Smooth muscle cell (in vitro differentiated cells): Measurements from ENCODE around the gene LILRB2. TPM values are rescaled to one million over a fixed set of nuclear protein-coding genes. Genes with fewer than 3 reads are reported as not detected.

ENCODE experiments used
- DNase-seq: peaks from one replicate; lab custom pipeline; 2025; ENCODE audit not compliant: unreplicated experiment; lab: John Stamatoyannopoulos, UW
- H2AFZ ChIP-seq: fragments of 200-600 bp; sonication (generic); 2 replicates; pipeline ENCODE4 v1.6.0; 2016; ENCODE audit warnings: antibody characterized with exemption, low read depth, mild to moderate bottlenecking
- H3F3A ChIP-seq: fragments of 200-600 bp; sonication (generic); 2 replicates; pipeline ENCODE4 v1.6.0; 2017; ENCODE audit warnings: antibody characterized with exemption, low read depth
- H3K27ac ChIP-seq: fragments of 200-600 bp; sonication (generic); 2 replicates; pipeline ENCODE4 v1.5.1; 2016; ENCODE audit warnings: low read depth, mild to moderate bottlenecking
- H3K27me3 ChIP-seq: fragments of 200-600 bp; sonication (generic); 2 replicates; pipeline ENCODE4 v1.6.1; 2016; ENCODE audit warnings: low read depth, mild to moderate bottlenecking
- H3K36me3 ChIP-seq: fragments of 200-600 bp; sonication (generic); 2 replicates; pipeline ENCODE4 v1.5.1; 2016; ENCODE audit warnings: low read depth
- H3K4me1 ChIP-seq: fragments of 200-600 bp; sonication (generic); 2 replicates; pipeline ENCODE4 v1.5.1; 2016; ENCODE audit warnings: low read depth
- H3K4me2 ChIP-seq: fragments of 200-600 bp; sonication (generic); 2 replicates; pipeline ENCODE4 v1.6.0; 2016; ENCODE audit warnings: mild to moderate bottlenecking
- H3K4me3 ChIP-seq: fragments of 200-600 bp; sonication (generic); 2 replicates; pipeline ENCODE4 v1.5.1; 2016; ENCODE audit warnings: mild to moderate bottlenecking
- H3K79me2 ChIP-seq: fragments of 200-600 bp; sonication (generic); 2 replicates; pipeline ENCODE4 v1.6.0; 2016; ENCODE audit warnings: low read depth, mild to moderate bottlenecking
- H3K9ac ChIP-seq: fragments of 200-600 bp; sonication (generic); 2 replicates; pipeline ENCODE4 v1.6.0; 2016; ENCODE audit warnings: low read depth
- H3K9me3 ChIP-seq: fragments of 200-600 bp; sonication (generic); replicated peaks from 2 replicates; pipeline ENCODE4 v1.5.1; 2016; ENCODE audit warnings: low read depth
- H4K20me1 ChIP-seq: fragments of 200-600 bp; sonication (generic); 2 replicates; pipeline ENCODE4 v1.6.0; 2016; ENCODE audit warnings: low read depth
- CTCF ChIP-seq: fragments of 200-600 bp; sonication (generic); IDR thresholded peaks from 2 replicates; pipeline ENCODE4 v1.5.1; 2017; ENCODE audit warnings: borderline replicate concordance, mild to moderate bottlenecking, antibody characterized with exemption; ENCODE audit not compliant: insufficient read depth, poor library complexity, severe bottlenecking
- WGBS: methylation state at CpG from one replicate; pipeline ENCODE4 v1.1.7; 2016; ENCODE audit warnings: low lambda C conversion rate; 5-methylcytosine and 5-hydroxymethylcytosine counted together
- polyA plus RNA-seq: library from polyadenylated mRNA; unstranded; fragments of >200 nt; fragmentation: Nextera tagmentation; extraction: Ambion mirVana; gene quantifications from 2 replicates; pipeline ENCODE4 v1.2.1, GENCODE V29; 2016
- total RNA-seq: library from RNA; depleted of rRNA; stranded (reverse); fragments of >200 nt; gene quantifications from 2 replicates; pipeline ENCODE4 v1.2.3, GENCODE V29; 2014

Gene LILRB2
- total and polyA plus RNA-seq, 2 experiments from 2014 or later: not detected

GRCh38 chr19:54302257-54302656 lies 21.3 kb upstream of the LILRB2 start:
- WGBS: 84% methylated on average over 4 of the region's 4 CpGs
- no peak overlapping the region for H2AFZ ChIP-seq

GRCh38 chr19:54299515-54299914 lies 18.6 kb upstream of the LILRB2 start:
- H3K27ac ChIP-seq: no peak overlapping the region
- no peak overlapping the region for H3K4me3 ChIP-seq
- no peaks in the 10 kb centered on the region for H3K4me1 ChIP-seq
- DNase-seq: no peak
- H3K27me3 ChIP-seq: peaks cover 10% of the 10 kb centered on the region
- H2AFZ ChIP-seq: no peak overlapping the region
- H3K9me3 ChIP-seq: no peaks in the 10 kb centered on the region
- H3K36me3 ChIP-seq: no peaks in the 10 kb centered on the region
- no peak overlapping the region for H3K4me2 ChIP-seq
- no peaks in the 10 kb centered on the region for H4K20me1 ChIP-seq
- no peaks in the 10 kb centered on the region for H3K79me2 ChIP-seq
- no peak overlapping the region for H3K9ac ChIP-seq
- H3F3A ChIP-seq: no peaks in the 10 kb centered on the region
- no peak for TF ChIP-seq CTCF
- 86% methylated on average over 5 of the region's 5 CpGs for WGBS

More at GRCh38 chr19:54302257-54302656, 21.3 kb upstream of the LILRB2 start:
- Histone ChIP-seq H3K27me3 (peaks cover 10% of the 10 kb centered on the region), H4K20me1 (no peaks in the 10 kb centered on the region), H3K4me2 (no peak overlapping the region), H3F3A (no peaks in the 10 kb centered on the region), H3K9ac (no peak overlapping the region), H3K36me3 (no peaks in the 10 kb centered on the region), H3K27ac (no peak overlapping the region), H3K9me3 (no peaks in the 10 kb centered on the region), H3K79me2 (no peaks in the 10 kb centered on the region), H3K4me3 (no peak overlapping the region), H3K4me1 (no peaks in the 10 kb centered on the region)
- no peak for DNase-seq
- TF ChIP-seq CTCF: no peak

- no peaks in the 10 kb centered on the region for H3K9me3 ChIP-seq
- H3K9ac ChIP-seq: no peak overlapping the region
- no peak overlapping the region for H3K4me3 ChIP-seq
- peaks cover 10% of the 10 kb centered on the region for H3K27me3 ChIP-seq
- no peak for TF ChIP-seq CTCF
- no peak overlapping the region for H3K27ac ChIP-seq
- H4K20me1 ChIP-seq: no peaks in the 10 kb centered on the region
- no peaks in the 10 kb centered on the region for H3K36me3 ChIP-seq
- DNase-seq: no peak
- H3K4me1 ChIP-seq: no peaks in the 10 kb centered on the region
- no peaks in the 10 kb centered on the region for H3F3A ChIP-seq
- 63% methylated on average over 7 of the region's 7 CpGs for WGBS
- no peak overlapping the region for H3K4me2 ChIP-seq
- no peaks in the 10 kb centered on the region for H3K79me2 ChIP-seq
- no peak overlapping the region for H2AFZ ChIP-seq
Observed at GRCh38 chr19:54299126-54299498, 18.2 kb upstream of the LILRB2 start.

- Histone ChIP-seq H3K4me3 (no peak overlapping the region), H3K4me2 (no peak overlapping the region), H3F3A (no peaks in the 10 kb centered on the region), H3K79me2 (no peaks in the 10 kb centered on the region), H3K9ac (no peak overlapping the region), H3K27me3 (peaks cover 10% of the 10 kb centered on the region), H3K9me3 (no peaks in the 10 kb centered on the region), H3K36me3 (no peaks in the 10 kb centered on the region), H2AFZ (no peak overlapping the region), H3K27ac (no peak overlapping the region), H4K20me1 (no peaks in the 10 kb centered on the region), H3K4me1 (no peaks in the 10 kb centered on the region)
- WGBS: 65% methylated on average over 4 of the region's 4 CpGs
- DNase-seq: no peak
- no peak for TF ChIP-seq CTCF
Observed at GRCh38 chr19:54298357-54299125, 17.6 kb upstream of the LILRB2 start.
